ENCODE results near the gene BNIP5.

The BNIP5 gene

DNA sequence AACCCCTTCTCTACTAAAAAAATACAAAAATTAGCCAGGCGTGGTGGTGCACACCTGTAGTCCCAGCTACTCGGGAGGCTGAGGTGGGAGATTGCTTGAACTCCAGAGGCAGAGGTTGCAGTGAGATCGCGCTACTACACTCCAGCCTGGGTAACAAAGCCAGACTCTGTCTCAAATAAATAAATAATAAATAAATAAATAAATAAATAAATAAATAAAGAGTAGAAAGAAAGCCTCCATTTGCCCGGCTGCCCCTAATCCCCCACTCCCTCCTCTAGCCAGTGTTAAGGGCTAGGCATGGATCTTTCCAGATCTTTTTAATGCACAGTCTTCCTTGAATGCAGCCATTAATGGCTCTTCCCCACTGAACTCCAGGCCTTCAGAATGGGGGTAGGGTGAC lies 63.6 kb downstream of the BNIP5 start:
- TF ChIP-seq, protein P1, sequence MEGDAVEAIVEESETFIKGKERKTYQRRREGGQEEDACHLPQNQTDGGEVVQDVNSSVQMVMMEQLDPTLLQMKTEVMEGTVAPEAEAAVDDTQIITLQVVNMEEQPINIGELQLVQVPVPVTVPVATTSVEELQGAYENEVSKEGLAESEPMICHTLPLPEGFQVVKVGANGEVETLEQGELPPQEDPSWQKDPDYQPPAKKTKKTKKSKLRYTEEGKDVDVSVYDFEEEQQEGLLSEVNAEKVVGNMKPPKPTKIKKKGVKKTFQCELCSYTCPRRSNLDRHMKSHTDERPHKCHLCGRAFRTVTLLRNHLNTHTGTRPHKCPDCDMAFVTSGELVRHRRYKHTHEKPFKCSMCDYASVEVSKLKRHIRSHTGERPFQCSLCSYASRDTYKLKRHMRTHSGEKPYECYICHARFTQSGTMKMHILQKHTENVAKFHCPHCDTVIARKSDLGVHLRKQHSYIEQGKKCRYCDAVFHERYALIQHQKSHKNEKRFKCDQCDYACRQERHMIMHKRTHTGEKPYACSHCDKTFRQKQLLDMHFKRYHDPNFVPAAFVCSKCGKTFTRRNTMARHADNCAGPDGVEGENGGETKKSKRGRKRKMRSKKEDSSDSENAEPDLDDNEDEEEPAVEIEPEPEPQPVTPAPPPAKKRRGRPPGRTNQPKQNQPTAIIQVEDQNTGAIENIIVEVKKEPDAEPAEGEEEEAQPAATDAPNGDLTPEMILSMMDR (IDR thresholded peaks at IDR 0.05; ENCODE audit: low read depth, low read length): no peak
- no peak for DNase-seq (ENCODE audit: low read depth, low spot score)
- in situ Hi-C loops (cut with HindIII; ENCODE audit: low sequenced_read_pairs): no loop called here
- H3K4me3 ChIP-seq (ENCODE audit: low read depth, low read length): no peak overlapping the region

DNA sequence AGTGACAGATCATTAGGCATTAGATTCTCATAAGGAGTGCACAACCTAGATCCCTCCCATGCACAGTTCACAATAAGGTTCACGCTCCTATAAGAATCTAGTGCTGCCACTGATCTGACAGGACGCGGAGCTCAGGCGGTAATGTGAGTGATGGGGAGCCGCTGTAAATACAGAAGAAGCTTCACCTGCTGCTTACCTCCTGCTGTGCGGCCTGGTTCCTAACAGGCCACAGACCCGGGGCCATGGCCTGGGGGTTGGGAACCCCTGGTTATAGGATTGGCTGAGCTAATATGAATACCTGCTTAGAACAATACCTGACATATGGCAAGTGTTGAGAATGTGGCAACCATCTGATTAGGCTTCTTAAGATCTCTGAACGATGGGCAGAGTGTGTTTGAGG lies 64.5 kb downstream of the BNIP5 start:
- in situ Hi-C loops (cut with HindIII; ENCODE audit: low sequenced_read_pairs): no loop called here
- DNase-seq (ENCODE audit: low read depth, low spot score): no peak
- no peak overlapping the region for H3K4me3 ChIP-seq (ENCODE audit: low read depth, low read length)
- TF ChIP-seq, protein P1 (IDR thresholded peaks at IDR 0.05; ENCODE audit: low read depth, low read length): no peak

DNA sequence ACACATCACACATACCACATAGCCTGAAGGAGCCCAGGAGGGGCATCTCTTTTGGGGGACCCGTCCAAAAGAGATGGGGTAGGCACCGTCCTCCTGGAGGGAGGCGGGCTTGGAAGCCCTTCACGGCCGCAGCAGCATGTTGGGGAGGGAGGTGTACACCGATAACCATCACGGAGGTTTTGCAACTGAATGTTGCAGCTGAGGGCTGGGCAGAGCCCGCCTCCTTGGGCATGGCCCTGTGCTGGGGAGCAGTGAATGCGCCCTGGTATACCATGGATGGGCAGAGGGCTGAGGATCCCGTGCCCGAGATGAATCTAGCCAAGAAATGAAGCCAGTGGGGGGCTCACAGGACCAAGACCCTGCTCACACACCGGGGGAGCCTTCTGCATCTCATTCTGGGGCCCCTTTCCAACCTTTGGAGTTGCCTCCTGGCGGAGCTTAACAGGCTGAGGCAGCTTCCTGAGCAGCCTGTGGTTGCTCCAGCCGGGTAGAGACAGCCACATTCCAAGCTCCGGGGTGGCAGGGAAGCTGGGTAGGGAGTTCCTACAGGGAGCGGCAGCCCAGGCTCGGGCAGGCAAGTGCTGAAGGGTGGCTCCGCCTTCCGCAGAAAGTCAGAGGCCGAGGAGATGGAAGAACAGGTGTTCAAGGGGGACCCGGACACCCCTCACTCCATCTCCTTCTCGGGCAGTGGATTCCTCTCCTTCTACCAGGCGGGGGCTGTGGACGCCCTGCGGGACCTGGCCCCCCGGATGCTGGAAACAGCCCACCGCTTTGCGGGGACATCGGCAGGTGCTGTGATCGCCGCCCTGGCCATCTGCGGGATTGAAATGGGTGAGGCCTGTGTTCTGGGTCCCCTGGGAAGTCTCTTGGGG lies 66.6 kb downstream of the BNIP5 start, which contains the start of gene PNPLA1:
TSS of gene PNPLA1 (plus strand) at position 227 of the 872 bp plus-strand sequence. CDS start at position 627, 400 bp downstream.
- in situ Hi-C loops (cut with HindIII; ENCODE audit: low sequenced_read_pairs): no loop called here
- no peak for DNase-seq (ENCODE audit: low read depth, low spot score)
- TF ChIP-seq, protein P1 (IDR thresholded peaks at IDR 0.05; ENCODE audit: low read depth, low read length): no peak
- no peak within 1 kb of the TSS for H3K4me3 ChIP-seq (ENCODE audit: low read depth, low read length)

DNA sequence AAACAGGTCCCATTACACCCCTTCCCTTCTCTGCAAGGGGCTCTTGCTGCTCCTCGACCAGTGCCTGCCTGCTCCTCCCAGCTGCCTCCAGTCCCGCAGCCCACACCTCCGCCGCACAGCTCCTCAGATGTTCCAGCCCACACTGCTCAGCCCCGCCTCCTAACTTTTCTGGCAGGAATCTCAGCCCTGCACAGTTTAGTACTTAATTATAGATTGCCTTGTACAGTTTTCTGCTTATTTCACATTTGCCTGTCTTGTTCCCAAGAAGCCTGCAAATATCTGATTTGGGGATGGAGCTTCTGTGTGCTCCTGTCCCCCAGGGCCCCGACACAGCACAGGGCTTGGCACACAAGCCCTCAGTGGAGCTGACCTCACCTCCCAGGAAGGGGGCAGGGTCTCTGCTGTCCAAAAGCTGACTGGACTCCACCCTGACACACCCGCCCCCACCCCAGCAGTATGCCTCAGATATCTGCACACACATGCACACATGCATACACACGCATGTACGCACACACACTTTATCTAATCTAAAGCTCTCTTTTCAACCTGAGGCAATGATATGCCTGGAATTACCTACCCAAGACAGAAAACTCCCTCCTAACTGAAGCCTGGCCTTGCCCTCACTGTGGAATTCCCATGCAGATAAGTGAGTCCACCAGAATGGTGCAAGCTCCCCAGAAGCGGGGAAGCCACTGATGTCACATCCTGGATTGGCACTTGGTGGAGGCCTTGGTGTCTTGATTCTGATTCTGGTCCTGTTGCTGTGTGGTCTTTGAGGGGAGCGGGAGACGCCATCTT lies 68.0 kb downstream of the BNIP5 start:
- TF ChIP-seq, protein P1 (IDR thresholded peaks at IDR 0.05; ENCODE audit: low read depth, low read length): no peak
- H3K4me3 ChIP-seq (ENCODE audit: low read depth, low read length): no peak overlapping the region
- in situ Hi-C loops (cut with HindIII; ENCODE audit: low sequenced_read_pairs): no loop called here
- DNase-seq (ENCODE audit: low read depth, low spot score): no peak

DNA sequence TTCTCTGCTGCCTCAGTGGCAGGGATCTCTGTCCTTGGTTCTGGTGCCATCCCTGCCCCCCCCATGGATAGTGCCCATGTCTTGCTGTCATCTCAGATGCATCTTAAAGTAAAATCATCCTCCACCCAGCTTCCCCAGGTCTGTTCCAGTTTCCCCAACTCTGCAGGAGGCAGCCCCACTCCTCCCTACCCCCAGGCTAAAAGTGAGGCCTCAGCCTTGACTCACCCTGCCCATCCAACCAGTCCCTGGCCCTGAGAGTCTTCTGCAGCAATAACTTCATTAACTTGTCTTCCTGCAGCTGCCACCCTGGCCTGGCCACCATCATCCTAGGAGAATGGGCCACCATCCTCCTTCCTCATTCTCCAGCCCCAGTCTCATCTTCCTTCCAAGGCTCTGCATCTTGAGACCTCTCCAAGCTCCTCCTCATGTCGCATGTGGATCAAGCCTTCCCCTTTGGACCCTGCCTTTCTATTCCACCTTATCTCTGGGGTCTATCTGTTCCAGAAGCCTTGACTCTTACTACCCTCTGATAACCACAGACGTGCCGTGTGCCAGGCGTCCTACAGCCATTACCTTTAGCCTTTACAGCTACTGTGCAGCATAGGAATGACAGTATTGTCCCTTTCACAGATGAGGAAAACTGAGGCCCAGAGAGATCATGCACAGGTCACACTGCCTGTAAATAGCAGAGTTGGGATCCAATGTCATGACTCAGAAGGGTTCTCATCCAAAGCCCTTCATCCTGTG lies 68.8 kb downstream of the BNIP5 start:
- in situ Hi-C loops (cut with HindIII; ENCODE audit: low sequenced_read_pairs): no loop called here
- TF ChIP-seq, protein P1 (IDR thresholded peaks at IDR 0.05; ENCODE audit: low read depth, low read length): no peak
- DNase-seq (ENCODE audit: low read depth, low spot score): no peak
- H3K4me3 ChIP-seq (ENCODE audit: low read depth, low read length): no peak overlapping the region

Data from astrocyte of the spinal cord (primary cell).